RWPE2 (cell line): Measurements from ENCODE around the gene STRIP2.
A peak's percentile ranks its signal among the peaks of the same experiment; 100 is the strongest.

Source experiments
- ATAC-seq: fragments of 200-7000 bp; cut with Tn5 transposase; 3 replicates; pipeline ENCODE4 v1.9.1; 2021; ENCODE audit warnings: low read depth
- DNase-seq: peaks from one replicate; pipeline ENCODE4 v3.0.0-alpha.2; 2020; ENCODE audit warnings: low spot score
- H3K27ac ChIP-seq: fragments of 450-650 bp; 2 replicates; pipeline ENCODE4 v1.5.1; 2017; ENCODE audit warnings: mild to moderate bottlenecking; ENCODE audit not compliant: poor library complexity, severe bottlenecking
- H3K27me3 ChIP-seq: fragments of 250-450 bp; sonication (Bioruptor Pico); 2 replicates; pipeline ENCODE4 v1.5.1; 2021; ENCODE audit warnings: mild to moderate bottlenecking, moderate library complexity; ENCODE audit not compliant: insufficient read depth, poor library complexity, severe bottlenecking
- H3K36me3 ChIP-seq: fragments of 250-450 bp; sonication (Bioruptor Pico); 2 replicates; pipeline ENCODE4 v1.5.1; 2020; ENCODE audit warnings: low read depth, mild to moderate bottlenecking, moderate library complexity
- H3K4me1 ChIP-seq: fragments of 250-450 bp; sonication (Bioruptor Pico); 2 replicates; pipeline ENCODE4 v1.5.1; 2021; ENCODE audit warnings: mild to moderate bottlenecking, moderate library complexity; ENCODE audit not compliant: insufficient read depth, poor library complexity, severe bottlenecking
- H3K4me3 ChIP-seq: fragments of 250-450 bp; sonication (Bioruptor Pico); 2 replicates; pipeline ENCODE4 v1.5.1; 2021; ENCODE audit warnings: mild to moderate bottlenecking, moderate library complexity; ENCODE audit not compliant: severe bottlenecking
- H3K9me3 ChIP-seq: fragments of 250-450 bp; sonication (Bioruptor Pico); 2 replicates; pipeline ENCODE4 v1.5.1; 2021; ENCODE audit warnings: mild to moderate bottlenecking, moderate library complexity; ENCODE audit not compliant: severe bottlenecking
- CTCF ChIP-seq: fragments of 450-650 bp; IDR thresholded peaks from one replicate; pipeline ENCODE4 v1.5.1; 2017; ENCODE audit warnings: mild to moderate bottlenecking, moderate library complexity; ENCODE audit not compliant: poor library complexity, severe bottlenecking

STRIP2 gene

GRCh38 chr7:129421717-129422250 lies 12.4 kb upstream of the STRIP2 start:
- DNase-seq (no peak), ATAC-seq (no peak)
- Histone ChIP-seq H3K4me1 (no peaks in the 10 kb centered on the region), H3K9me3 (no peaks in the 10 kb centered on the region), H3K36me3 (no peaks in the 10 kb centered on the region), H3K27ac (no peak overlapping the region), H3K27me3 (no peaks in the 10 kb centered on the region), H3K4me3 (no peak overlapping the region)
- TF ChIP-seq CTCF = no peak

DNA sequence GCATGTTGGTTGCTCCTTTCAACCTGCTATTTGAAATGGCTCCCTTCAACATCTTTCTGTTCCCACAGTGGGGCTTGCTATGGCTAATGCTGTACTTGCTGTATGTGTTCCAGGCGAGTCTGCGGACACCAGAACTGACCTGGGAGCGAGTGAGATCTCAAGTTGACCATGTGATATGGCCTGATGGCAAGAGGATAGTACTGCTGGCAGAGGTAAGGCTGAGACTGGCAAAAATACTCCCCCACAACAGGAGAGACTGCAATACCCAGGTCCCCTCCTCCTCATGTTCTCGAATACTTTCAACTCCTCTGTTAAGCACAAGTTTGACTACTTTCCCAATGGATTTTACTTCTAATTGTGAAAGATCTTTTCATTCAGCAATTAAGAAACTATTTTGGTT lies 11.5 kb upstream of the STRIP2 start:
- DNase-seq (no peak), ATAC-seq (no peak)
- Histone ChIP-seq H3K9me3 (no peaks in the 10 kb centered on the region), H3K36me3 (no peaks in the 10 kb centered on the region), H3K27me3 (no peaks in the 10 kb centered on the region), H3K4me1 (no peaks in the 10 kb centered on the region), H3K4me3 (no peak overlapping the region), H3K27ac (no peak overlapping the region)
- TF ChIP-seq CTCF = no peak

DNA sequence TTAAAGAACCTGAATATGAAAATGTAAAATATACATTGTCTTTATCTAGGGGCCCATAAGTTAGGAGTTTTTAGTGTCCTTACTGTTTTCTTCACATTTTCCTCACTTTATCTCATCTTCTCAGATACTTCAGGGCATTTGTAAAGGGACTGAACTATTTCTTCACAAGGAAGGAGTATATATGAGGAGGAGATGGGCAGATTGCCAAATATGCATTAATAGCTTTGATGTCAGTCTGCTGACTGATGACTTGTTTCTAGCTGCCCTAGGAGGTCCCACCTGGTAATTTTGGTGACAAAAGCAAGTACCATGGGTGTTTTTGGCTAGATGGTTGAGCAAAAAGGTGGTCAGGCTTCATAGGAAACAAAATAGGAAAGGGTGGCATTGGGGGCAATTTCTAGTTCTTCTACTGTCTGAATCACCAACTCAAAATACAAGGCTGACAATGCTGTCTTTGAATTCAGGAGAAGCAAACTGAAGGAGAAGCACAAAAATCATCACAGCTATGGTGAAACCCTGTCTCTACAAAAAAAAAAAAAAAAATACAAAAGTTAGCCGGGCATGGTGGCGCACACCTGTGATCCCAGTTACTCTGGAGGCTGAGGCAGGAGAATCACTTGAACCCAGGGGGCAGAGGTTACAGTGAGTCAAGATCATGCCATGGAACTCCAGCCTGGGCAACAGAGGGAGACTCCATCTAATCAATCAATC lies 10.4 kb upstream of the STRIP2 start:
- 0 out of 3 replicates have a peak, but pooled peaks have one; percentile 31 for ATAC-seq
- Histone ChIP-seq H3K27ac (no peak overlapping the region), H3K9me3 (no peaks in the 10 kb centered on the region), H3K36me3 (no peaks in the 10 kb centered on the region), H3K4me3 (no peak overlapping the region), H3K4me1 (no peaks in the 10 kb centered on the region), H3K27me3 (no peaks in the 10 kb centered on the region)
- no peak for DNase-seq
- TF ChIP-seq CTCF = no peak

DNA sequence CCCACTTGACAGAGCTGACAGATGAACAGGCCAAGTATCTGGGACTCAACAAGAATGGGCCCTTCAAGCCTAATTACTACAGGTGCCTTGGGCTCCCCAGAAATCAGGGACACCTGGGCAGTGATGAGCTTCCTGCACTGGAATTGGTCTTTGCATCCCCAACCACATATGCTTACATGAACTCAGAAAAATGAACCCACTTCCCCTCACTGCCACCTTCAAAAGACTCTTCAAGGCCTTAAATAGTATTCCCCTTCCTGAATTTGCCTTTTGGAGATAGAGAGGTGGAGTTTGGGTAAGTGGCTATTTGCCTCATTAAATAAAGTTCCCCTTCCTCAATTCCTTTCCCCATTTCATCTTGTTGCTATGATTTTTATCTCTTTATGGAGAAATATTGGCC lies 7.8 kb upstream of the STRIP2 start:
- Histone ChIP-seq H3K4me1 (no peaks in the 10 kb centered on the region), H3K27ac (no peak overlapping the region), H3K9me3 (no peaks in the 10 kb centered on the region), H3K27me3 (no peaks in the 10 kb centered on the region), H3K36me3 (no peaks in the 10 kb centered on the region), H3K4me3 (no peak overlapping the region)
- ATAC-seq (no peak), DNase-seq (no peak)
- TF ChIP-seq CTCF = no peak

DNA sequence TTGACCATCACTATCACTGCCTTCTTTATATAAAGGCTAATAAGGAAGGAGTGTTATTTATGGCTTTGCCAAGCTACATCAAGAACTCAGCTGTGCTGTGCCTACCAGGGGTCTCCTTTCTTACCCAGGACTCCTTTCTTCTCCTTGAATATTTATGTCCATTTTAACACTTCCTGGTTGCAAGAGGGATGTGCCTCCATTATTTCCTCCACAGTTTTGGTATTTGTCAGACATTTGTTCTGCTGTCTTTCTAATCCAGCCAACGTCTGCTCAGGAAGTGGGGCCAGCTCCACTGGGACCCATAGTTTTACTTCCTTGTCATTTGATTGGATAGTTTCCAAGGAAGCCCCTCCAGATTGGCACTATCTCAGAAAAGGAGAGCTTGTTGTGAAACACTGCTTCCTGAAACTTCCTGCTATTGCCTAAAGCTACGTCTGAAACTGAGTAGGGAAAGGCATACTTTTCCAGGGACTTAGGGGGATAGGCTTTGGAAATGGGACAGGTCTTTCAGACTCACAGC lies 6.6 kb upstream of the STRIP2 start:
- no peak for DNase-seq
- Histone ChIP-seq H3K27ac (no peak overlapping the region), H3K9me3 (no peaks in the 10 kb centered on the region), H3K36me3 (no peaks in the 10 kb centered on the region), H3K4me1 (no peaks in the 10 kb centered on the region), H3K4me3 (no peak overlapping the region), H3K27me3 (no peaks in the 10 kb centered on the region)
- TF ChIP-seq CTCF = no peak
- no peak for ATAC-seq
